Panc1 (cell line): ENCODE results near the gene QSOX1. TPM values are rescaled to one million over a fixed set of nuclear protein-coding genes. Genes with fewer than 3 reads are reported as not detected.
A peak's percentile ranks its signal among the peaks of the same experiment; 100 is the strongest.

Experiments used
- ATAC-seq: fragments of 200-7000 bp; cut with Tn5 transposase; 2 replicates; pipeline ENCODE4 v1.9.1; 2020; ENCODE audit warnings: mild to moderate bottlenecking, moderate library complexity
- BruUV-seq: library from RNA; stranded (reverse); fragments of 400-500 nt; replicated peaks from 2 replicates; lab custom pipeline; 2021; lab: Mats Ljungman, UMichigan
- CTCF ChIA-PET: fragments of 300-600 bp; sonication (Branson Sonifier 250); formaldehyde crosslinking; loops from one replicate; lab custom pipeline; 2022; ENCODE audit warnings: antibody characterized with exemption; lab: Charles Lee
- POLR2A ChIA-PET: fragments of 300-600 bp; sonication (Branson Sonifier 250); formaldehyde crosslinking; loops from one replicate; lab custom pipeline; 2022; ENCODE audit warnings: antibody characterized with exemption; lab: Charles Lee
- DNase-seq: peaks from one replicate; pipeline ENCODE4 v3.0.0-alpha.2; 2010; ENCODE audit warnings: low read depth, low spot score
- H3K27ac ChIP-seq: 2 replicates; pipeline ENCODE4 v1.5.1; 2011; ENCODE audit warnings: mild to moderate bottlenecking, low read length, inconsistent platforms
- H3K27me3 ChIP-seq: fragments of 200-500 bp; sonication (Bioruptor generic); 2 replicates; pipeline ENCODE4 v1.6.0; 2014; ENCODE audit warnings: low read length, inconsistent platforms; ENCODE audit not compliant: control insufficient read depth, insufficient read depth
- H3K36me3 ChIP-seq: fragments of 200-500 bp; sonication (Bioruptor generic); 2 replicates; pipeline ENCODE4 v1.5.1; 2014; ENCODE audit warnings: inconsistent platforms, mild to moderate bottlenecking, low read length, moderate library complexity; ENCODE audit not compliant: control insufficient read depth, insufficient read depth
- H3K4me1 ChIP-seq: 2 replicates; pipeline ENCODE4 v1.5.1; 2011; ENCODE audit warnings: inconsistent platforms, mild to moderate bottlenecking, low read length, moderate library complexity; ENCODE audit not compliant: control insufficient read depth, insufficient read depth
- H3K4me3 ChIP-seq, 2 experiments: 2 replicates each; pipeline ENCODE4 v1.5.1; 2011 to 2012; ENCODE audit warnings: low read depth in 2 of 2, low read length in 2 of 2, mild to moderate bottlenecking in 2 of 2, inconsistent platforms in 1 of 2, moderate library complexity in 1 of 2
- H3K9me3 ChIP-seq: fragments of 200-500 bp; sonication (Bioruptor generic); 2 replicates; pipeline ENCODE4 v1.5.1; 2014; ENCODE audit warnings: low read depth, mild to moderate bottlenecking, inconsistent platforms, low read length, moderate library complexity; ENCODE audit not compliant: control insufficient read depth, insufficient read depth
- CTCF ChIP-seq: fragments of 450-650 bp; IDR thresholded peaks from 2 replicates; pipeline ENCODE4 v1.5.1; 2017; ENCODE audit warnings: mild to moderate bottlenecking
- POLR2AphosphoS5 ChIP-seq: IDR thresholded peaks from 2 replicates; pipeline ENCODE4 v1.6.1; 2012; ENCODE audit warnings: mild to moderate bottlenecking, low read depth, low read length, moderate library complexity
- SIN3A ChIP-seq: IDR thresholded peaks from 2 replicates; pipeline ENCODE4 v1.6.1; 2012; ENCODE audit warnings: low read depth, mild to moderate bottlenecking, low read length, moderate library complexity, borderline replicate concordance; ENCODE audit not compliant: insufficient read depth
- TCF7L2 ChIP-seq: IDR thresholded peaks from 2 replicates; pipeline ENCODE4 v1.6.1; 2011; ENCODE audit warnings: mild to moderate bottlenecking, low read depth, low read length, inconsistent platforms
- in situ Hi-C: cut with HindIII; loops from 2 replicates; pipeline ENCODE4 v1.10.0; 2016; ENCODE audit warnings: low sequenced_read_pairs, low pct_unique_long_range_greater_than_20kb
- intact Hi-C: fragments of 100-400 bp; cut with micrococcal nuclease; formaldehyde crosslinking; loops from one replicate; pipeline ENCODE4 v1.10.0; 2022; ENCODE audit not compliant: unreplicated experiment
- total RNA-seq: library from RNA; stranded (reverse); gene quantifications from one replicate; pipeline ENCODE4 v1.2.1, GENCODE V29; 2021; ENCODE audit not compliant: unreplicated experiment
- TF ChIP-seq, protein P1 (sequence below), 2 experiments: IDR thresholded peaks; 2 replicates each; pipeline ENCODE4 v1.6.1; 2011 to 2012; ENCODE audit warnings: low read depth in 2 of 2, control low read depth in 1 of 2, low read length in 1 of 2, mild to moderate bottlenecking in 1 of 2, moderate library complexity in 1 of 2; ENCODE audit not compliant: insufficient read depth in 1 of 2

Gene QSOX1
- total RNA-seq, 1 experiment from 2014 or later, result 152 TPM

GRCh38 chr1:180143359-180143758 is 11.3 kb upstream of the QSOX1 start:
- DNase-seq, result no peak
- no peaks in the 10 kb centered on the region for H3K9me3 ChIP-seq
- ATAC-seq, result no peak
- ChIA-PET CTCF (no interaction called here), POLR2A (no interaction called here)
- BruUV-seq, result no TSS peak
- H3K4me1 ChIP-seq, result no peaks in the 10 kb centered on the region
- no peak overlapping the region for H3K27ac ChIP-seq
- TF ChIP-seq POLR2AphosphoS5, result no peak
- TF ChIP-seq, protein P1, sequence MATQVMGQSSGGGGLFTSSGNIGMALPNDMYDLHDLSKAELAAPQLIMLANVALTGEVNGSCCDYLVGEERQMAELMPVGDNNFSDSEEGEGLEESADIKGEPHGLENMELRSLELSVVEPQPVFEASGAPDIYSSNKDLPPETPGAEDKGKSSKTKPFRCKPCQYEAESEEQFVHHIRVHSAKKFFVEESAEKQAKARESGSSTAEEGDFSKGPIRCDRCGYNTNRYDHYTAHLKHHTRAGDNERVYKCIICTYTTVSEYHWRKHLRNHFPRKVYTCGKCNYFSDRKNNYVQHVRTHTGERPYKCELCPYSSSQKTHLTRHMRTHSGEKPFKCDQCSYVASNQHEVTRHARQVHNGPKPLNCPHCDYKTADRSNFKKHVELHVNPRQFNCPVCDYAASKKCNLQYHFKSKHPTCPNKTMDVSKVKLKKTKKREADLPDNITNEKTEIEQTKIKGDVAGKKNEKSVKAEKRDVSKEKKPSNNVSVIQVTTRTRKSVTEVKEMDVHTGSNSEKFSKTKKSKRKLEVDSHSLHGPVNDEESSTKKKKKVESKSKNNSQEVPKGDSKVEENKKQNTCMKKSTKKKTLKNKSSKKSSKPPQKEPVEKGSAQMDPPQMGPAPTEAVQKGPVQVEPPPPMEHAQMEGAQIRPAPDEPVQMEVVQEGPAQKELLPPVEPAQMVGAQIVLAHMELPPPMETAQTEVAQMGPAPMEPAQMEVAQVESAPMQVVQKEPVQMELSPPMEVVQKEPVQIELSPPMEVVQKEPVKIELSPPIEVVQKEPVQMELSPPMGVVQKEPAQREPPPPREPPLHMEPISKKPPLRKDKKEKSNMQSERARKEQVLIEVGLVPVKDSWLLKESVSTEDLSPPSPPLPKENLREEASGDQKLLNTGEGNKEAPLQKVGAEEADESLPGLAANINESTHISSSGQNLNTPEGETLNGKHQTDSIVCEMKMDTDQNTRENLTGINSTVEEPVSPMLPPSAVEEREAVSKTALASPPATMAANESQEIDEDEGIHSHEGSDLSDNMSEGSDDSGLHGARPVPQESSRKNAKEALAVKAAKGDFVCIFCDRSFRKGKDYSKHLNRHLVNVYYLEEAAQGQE (IDR thresholded peaks at IDR 0.05; ENCODE audit: insufficient read depth in 1 of 2, low read depth in 2 of 2, low read length in 1 of 2), result no peak
- TF ChIP-seq SIN3A, result no peak
- TF ChIP-seq TCF7L2, result no peak
- H3K36me3 ChIP-seq, result no peaks in the 10 kb centered on the region
- H3K27me3 ChIP-seq, result no peaks in the 10 kb centered on the region
- H3K4me3 ChIP-seq, result no peak overlapping the region
- in situ Hi-C loops (no loop called here), intact Hi-C loops (no loop called here)

GRCh38 chr1:180144659-180145357 is 9.9 kb upstream of the QSOX1 start:
- BruUV-seq, result no TSS peak
- Histone ChIP-seq H3K4me3 (no peak overlapping the region), H3K4me1 (no peaks in the 10 kb centered on the region), H3K36me3 (no peaks in the 10 kb centered on the region), H3K27ac (no peak overlapping the region), H3K27me3 (no peaks in the 10 kb centered on the region), H3K9me3 (no peaks in the 10 kb centered on the region)
- intact Hi-C loops, result no loop called here
- in situ Hi-C loops, result no loop called here
- ATAC-seq, result peak; percentile 43; the same call in 1 of the 2 replicates
- no peak for DNase-seq
- ChIA-PET CTCF (no interaction called here), POLR2A (interaction anchor here (0.6 kb wide), 1 partner anchor 268 kb away, joined by 9 read pairs; no protein-coding TSS in a partner anchor)
- TF ChIP-seq CTCF (no peak), TCF7L2 (no peak), POLR2AphosphoS5 (no peak), SIN3A (no peak)
- TF ChIP-seq, protein P1 (IDR thresholded peaks at IDR 0.05; ENCODE audit: insufficient read depth in 1 of 2, low read depth in 2 of 2, low read length in 1 of 2), result no peak
